GM23338 (cell line): ENCODE data around the gene DHRS12.

Source experiments
- CREB1 ChIP-seq: fragments of 250-450 bp; sonication (Bioruptor Pico); IDR thresholded peaks from 2 replicates; pipeline ENCODE4 v1.5.0; 2020; ENCODE audit warnings: low read depth, mild to moderate bottlenecking, moderate library complexity
- EZH2 ChIP-seq: fragments of 200-600 bp; sonication (generic); IDR thresholded peaks from one replicate; pipeline ENCODE4 v1.8.0; 2017; ENCODE audit warnings: antibody characterized with exemption, mild to moderate bottlenecking, low read depth; ENCODE audit not compliant: unreplicated experiment
- POLR2AphosphoS5 ChIP-seq: IDR thresholded peaks from 2 replicates; pipeline ENCODE4 v1.6.1; 2016; ENCODE audit warnings: antibody characterized with exemption, low read depth
- ZNF114 ChIP-seq: fragments of 250-450 bp; sonication (Bioruptor Pico); IDR thresholded peaks from 2 replicates; pipeline ENCODE4 v1.5.0; 2020; ENCODE audit warnings: mild to moderate bottlenecking, moderate library complexity
- TF ChIP-seq, protein P1 (sequence below), 2 experiments: fragments of 200-600 bp in 1 of 2; sonication (generic) in 1 of 2; conservative IDR thresholded peaks; 2 replicates each; pipeline versions ENCODE4 v1.5.1 to v1.6.1; 2016 to 2017; ENCODE audit warnings: antibody characterized with exemption in 2 of 2, low read depth in 2 of 2, mild to moderate bottlenecking in 2 of 2, moderate library complexity in 1 of 2
- TF ChIP-seq, protein P2 (sequence below): IDR thresholded peaks from one replicate; pipeline ENCODE4 v1.6.1; 2018; ENCODE audit warnings: antibody characterized with exemption; ENCODE audit not compliant: unreplicated experiment

DNA sequence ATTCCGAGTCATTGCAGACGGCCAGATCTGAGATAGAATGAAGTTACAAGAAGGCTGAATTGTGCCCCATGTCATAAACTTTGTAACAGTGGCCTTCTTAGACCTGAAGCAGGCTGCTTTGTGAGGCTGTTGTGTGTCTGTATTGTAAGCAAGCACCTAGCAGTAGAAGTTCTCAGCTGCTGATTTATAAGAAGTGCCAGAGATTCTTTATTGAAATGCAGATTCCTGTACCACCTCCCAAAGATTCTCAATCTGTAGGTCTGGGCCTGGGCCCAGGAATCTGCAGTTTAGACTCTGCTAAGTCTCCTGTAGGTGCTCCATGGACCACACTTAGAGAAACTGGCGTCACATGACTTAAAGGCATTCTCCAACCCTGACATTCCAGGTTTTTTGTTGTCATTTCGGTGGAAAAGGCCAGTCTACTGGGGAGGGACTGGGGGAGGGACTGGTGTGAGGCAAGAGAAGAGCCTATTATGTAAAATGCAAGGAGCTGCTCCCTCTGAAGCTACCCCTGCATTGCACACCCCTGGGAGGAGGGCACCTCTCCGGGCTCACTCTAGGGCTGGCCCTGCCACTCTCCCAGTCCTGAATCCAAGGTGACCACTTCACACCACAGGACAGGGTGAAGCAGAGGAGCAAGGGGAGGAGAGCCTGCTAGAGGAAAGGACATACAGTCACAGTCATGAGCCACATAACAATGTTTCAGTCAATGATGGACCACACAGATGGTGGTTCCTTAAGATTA is 41.8 kb upstream of the DHRS12 start:
- TF ChIP-seq, protein P1, sequence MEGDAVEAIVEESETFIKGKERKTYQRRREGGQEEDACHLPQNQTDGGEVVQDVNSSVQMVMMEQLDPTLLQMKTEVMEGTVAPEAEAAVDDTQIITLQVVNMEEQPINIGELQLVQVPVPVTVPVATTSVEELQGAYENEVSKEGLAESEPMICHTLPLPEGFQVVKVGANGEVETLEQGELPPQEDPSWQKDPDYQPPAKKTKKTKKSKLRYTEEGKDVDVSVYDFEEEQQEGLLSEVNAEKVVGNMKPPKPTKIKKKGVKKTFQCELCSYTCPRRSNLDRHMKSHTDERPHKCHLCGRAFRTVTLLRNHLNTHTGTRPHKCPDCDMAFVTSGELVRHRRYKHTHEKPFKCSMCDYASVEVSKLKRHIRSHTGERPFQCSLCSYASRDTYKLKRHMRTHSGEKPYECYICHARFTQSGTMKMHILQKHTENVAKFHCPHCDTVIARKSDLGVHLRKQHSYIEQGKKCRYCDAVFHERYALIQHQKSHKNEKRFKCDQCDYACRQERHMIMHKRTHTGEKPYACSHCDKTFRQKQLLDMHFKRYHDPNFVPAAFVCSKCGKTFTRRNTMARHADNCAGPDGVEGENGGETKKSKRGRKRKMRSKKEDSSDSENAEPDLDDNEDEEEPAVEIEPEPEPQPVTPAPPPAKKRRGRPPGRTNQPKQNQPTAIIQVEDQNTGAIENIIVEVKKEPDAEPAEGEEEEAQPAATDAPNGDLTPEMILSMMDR (conservative IDR thresholded peaks at IDR 0.05; ENCODE audit: low read depth in 2 of 2): no peak
- no peak for TF ChIP-seq EZH2
- TF ChIP-seq, protein P2, sequence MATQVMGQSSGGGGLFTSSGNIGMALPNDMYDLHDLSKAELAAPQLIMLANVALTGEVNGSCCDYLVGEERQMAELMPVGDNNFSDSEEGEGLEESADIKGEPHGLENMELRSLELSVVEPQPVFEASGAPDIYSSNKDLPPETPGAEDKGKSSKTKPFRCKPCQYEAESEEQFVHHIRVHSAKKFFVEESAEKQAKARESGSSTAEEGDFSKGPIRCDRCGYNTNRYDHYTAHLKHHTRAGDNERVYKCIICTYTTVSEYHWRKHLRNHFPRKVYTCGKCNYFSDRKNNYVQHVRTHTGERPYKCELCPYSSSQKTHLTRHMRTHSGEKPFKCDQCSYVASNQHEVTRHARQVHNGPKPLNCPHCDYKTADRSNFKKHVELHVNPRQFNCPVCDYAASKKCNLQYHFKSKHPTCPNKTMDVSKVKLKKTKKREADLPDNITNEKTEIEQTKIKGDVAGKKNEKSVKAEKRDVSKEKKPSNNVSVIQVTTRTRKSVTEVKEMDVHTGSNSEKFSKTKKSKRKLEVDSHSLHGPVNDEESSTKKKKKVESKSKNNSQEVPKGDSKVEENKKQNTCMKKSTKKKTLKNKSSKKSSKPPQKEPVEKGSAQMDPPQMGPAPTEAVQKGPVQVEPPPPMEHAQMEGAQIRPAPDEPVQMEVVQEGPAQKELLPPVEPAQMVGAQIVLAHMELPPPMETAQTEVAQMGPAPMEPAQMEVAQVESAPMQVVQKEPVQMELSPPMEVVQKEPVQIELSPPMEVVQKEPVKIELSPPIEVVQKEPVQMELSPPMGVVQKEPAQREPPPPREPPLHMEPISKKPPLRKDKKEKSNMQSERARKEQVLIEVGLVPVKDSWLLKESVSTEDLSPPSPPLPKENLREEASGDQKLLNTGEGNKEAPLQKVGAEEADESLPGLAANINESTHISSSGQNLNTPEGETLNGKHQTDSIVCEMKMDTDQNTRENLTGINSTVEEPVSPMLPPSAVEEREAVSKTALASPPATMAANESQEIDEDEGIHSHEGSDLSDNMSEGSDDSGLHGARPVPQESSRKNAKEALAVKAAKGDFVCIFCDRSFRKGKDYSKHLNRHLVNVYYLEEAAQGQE: no peak
- TF ChIP-seq CREB1 (CRISPR knock-in tag): no peak
- TF ChIP-seq POLR2AphosphoS5: no peak
- TF ChIP-seq ZNF114 (CRISPR knock-in tag): no peak
